GM12865 (cell line): ENCODE results near the gene INSYN2B.

Experiments
- DNase-seq: peaks from one replicate; pipeline ENCODE4 v3.0.0; 2010; ENCODE audit warnings: low read depth
- H3K4me3 ChIP-seq: 2 replicates; pipeline ENCODE4 v1.5.1; 2011; ENCODE audit warnings: mild to moderate bottlenecking, low read depth, low read length, control low read depth
- TF ChIP-seq, protein P1 (sequence below): IDR thresholded peaks from 2 replicates; pipeline ENCODE4 v1.5.1; 2011; ENCODE audit warnings: low read length, control low read depth, low read depth, inconsistent platforms; ENCODE audit not compliant: insufficient read depth; ENCODE audit errors: missing control alignments

The INSYN2B gene

DNA sequence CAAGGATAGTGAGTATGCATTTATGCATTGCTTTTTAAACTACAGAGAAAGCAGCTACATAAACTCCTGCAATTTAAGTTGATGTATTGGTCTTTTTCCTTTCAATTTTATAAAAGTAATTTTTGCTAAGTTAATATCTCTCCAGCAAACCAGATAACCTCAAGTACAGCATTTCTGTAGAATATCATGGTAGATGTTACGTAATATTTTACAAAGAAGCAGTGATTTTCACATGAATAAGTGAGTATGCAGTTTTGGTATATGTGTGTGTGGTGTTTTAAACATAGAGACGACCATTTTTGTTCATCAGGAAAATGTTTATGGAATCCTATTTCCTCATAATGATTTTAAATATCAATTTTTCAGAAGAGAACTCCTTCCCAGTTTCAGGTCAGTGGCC is 118.9 kb downstream of the INSYN2B start:
- no peak for DNase-seq
- TF ChIP-seq, protein P1, sequence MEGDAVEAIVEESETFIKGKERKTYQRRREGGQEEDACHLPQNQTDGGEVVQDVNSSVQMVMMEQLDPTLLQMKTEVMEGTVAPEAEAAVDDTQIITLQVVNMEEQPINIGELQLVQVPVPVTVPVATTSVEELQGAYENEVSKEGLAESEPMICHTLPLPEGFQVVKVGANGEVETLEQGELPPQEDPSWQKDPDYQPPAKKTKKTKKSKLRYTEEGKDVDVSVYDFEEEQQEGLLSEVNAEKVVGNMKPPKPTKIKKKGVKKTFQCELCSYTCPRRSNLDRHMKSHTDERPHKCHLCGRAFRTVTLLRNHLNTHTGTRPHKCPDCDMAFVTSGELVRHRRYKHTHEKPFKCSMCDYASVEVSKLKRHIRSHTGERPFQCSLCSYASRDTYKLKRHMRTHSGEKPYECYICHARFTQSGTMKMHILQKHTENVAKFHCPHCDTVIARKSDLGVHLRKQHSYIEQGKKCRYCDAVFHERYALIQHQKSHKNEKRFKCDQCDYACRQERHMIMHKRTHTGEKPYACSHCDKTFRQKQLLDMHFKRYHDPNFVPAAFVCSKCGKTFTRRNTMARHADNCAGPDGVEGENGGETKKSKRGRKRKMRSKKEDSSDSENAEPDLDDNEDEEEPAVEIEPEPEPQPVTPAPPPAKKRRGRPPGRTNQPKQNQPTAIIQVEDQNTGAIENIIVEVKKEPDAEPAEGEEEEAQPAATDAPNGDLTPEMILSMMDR, result no peak
- no peak overlapping the region for H3K4me3 ChIP-seq

DNA sequence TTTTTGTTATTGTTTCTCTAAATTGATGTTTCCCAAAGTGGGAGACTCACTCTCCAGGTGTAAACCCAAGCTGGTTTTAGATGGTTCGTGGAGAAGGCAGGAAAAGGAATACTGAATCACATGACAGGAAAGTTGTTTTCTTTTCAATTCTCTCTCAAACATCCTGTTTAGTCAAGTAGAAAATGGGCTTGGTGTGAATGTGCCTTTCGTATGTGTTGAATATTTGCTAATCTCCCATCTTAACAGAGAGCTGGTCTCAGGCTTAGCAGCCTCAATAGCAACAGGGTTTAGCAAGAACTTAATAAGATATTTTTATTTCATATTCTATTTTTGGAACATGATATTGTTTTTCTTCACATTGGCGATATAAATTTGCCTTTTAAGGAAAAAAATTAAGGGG is 119.7 kb downstream of the INSYN2B start:
- DNase-seq, result peak; percentile 27
- TF ChIP-seq, protein P1, result no peak
- no peak overlapping the region for H3K4me3 ChIP-seq

DNA sequence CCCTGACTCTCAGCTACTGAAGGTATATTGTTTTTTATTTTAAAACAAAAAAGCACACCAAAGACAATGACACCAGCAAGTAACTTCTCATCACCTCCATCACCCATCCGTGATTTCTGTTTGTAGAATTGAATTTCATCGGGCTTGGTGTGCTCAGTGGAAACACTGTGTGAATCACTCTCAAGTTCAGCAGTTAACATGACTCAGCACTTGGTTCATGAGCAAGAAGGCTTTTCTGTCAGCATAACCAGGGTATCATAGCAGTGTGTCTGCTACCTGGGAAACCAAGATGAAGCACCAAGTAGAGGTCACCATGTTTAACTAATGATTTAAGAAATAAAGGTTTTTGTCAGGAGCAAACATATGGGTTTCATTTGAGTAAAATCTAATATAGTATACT is 123.7 kb downstream of the INSYN2B start:
- DNase-seq, result no peak
- TF ChIP-seq, protein P1, result no peak
- no peak overlapping the region for H3K4me3 ChIP-seq

DNA sequence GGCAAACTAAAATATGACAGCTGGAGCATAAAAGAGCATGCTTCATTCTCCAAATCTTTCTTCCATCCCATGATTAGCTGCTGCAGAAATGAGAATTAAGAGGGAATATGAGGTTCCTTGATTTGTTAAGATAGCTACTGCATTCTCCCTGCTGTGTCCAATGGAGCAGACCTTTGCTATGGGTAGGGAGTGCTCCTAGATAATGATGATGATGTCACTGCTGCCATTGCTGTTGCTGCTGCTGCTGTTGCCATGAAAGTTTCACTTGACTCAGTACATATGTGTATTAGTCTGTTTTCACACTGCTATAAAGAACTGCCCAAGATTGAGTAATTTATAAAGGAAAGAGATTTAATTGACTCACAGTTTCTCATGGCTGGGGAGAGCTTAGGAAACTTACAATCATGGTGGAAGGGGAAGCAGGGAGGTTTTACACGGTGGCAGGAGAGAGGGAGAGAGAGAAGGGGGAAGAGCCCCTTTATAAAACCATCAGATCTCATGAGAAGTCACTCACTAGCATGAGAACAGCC is 128.9 kb downstream of the INSYN2B start:
- no peak for DNase-seq

DNA sequence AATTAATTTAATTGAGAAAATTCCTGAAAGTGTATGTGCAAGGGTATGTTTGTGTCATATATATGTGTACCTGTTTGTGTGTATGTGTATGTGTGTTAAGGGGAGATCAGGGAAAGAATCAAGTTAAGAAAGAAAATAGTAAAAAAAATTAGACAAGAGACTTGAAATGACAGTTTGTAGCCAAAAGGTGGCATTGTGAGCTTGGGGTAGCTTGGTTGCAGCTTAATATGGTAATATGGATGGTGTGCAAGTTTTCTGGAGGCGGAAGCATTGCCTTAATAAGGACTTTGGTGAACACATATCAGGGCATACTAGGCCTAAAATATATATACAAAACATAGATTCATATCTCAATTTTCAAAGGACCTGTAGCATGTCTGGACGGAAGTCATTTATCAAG is 129.9 kb downstream of the INSYN2B start:
- DNase-seq, result no peak
- TF ChIP-seq, protein P1, result peak; percentile 10
- H3K4me3 ChIP-seq, result no peak overlapping the region

More for the DNA sequence above, 128.9 kb downstream of the INSYN2B start:
- TF ChIP-seq, protein P1, result no peak
- no peak overlapping the region for H3K4me3 ChIP-seq

DNA sequence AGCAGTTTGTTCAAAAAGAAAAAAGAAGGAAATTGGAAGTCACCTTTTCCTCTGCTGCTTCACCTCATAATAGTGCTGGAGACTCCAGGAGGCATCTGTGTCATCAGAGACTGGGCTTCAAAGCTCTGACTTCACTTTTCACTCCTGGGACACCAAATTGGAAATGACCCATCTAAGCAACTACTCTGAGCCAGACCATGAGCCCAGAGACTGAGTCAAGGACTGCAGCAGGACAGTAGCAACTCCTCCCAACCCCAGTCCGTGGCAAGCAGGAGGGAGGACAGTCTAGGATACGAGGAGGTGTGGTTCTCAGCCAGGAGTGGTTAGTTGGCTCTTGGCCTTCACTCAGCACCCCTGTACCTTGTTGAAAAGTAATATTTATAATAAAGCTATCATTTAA is 131.5 kb downstream of the INSYN2B start:
- TF ChIP-seq, protein P1, result no peak
- no peak overlapping the region for H3K4me3 ChIP-seq
- no peak for DNase-seq

DNA sequence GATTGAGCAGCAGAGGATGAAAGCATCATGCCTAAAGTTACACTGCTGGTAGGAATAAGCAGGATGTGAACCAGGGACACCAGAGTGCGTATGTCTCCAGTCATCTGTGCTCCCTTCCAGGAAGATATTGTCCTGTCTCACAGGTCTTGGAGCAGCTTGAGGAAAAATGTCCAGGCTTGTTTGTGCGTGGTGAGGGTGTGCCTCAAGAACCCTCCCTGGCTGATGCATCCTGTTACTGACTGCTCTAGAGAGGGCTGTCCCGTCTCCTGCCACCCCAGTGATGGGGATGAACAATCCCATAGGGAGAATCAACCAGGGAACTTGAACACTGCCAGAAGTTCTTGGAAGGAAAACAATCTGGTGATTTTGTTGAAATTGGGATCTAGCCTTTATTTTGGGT is 132.0 kb downstream of the INSYN2B start:
- DNase-seq, result no peak
- H3K4me3 ChIP-seq, result no peak overlapping the region
- TF ChIP-seq, protein P1, result no peak
